Calu3 (cell line): Measurements from ENCODE around the gene ZNF467. TPM values are rescaled to one million over a fixed set of nuclear protein-coding genes. Genes with fewer than 3 reads are reported as not detected.

Source experiments
- BruUV-seq: library from RNA; stranded (reverse); fragments of 400-500 nt; replicated peaks from 2 replicates; lab custom pipeline; 2021; lab: Mats Ljungman, UMichigan
- CTCF ChIA-PET: fragments of 300-600 bp; sonication (Branson Sonifier 250); formaldehyde crosslinking; loops from one replicate; lab custom pipeline; 2022; ENCODE audit warnings: antibody characterized with exemption; lab: Charles Lee
- DNase-seq: peaks from one replicate; pipeline ENCODE4 v3.0.0; 2022
- H3K27ac Mint-ChIP-seq: one replicate; pipeline ENCODE4 v1.8.0; 2022; ENCODE audit warnings: mixed read lengths; ENCODE audit not compliant: unreplicated experiment
- H3K27me3 Mint-ChIP-seq: one replicate; pipeline ENCODE4 v1.8.0; 2022; ENCODE audit warnings: mixed read lengths; ENCODE audit not compliant: unreplicated experiment
- H3K36me3 Mint-ChIP-seq: one replicate; pipeline ENCODE4 v1.8.0; 2022; ENCODE audit warnings: mild to moderate bottlenecking, moderate library complexity, mixed read lengths; ENCODE audit not compliant: insufficient read depth, unreplicated experiment
- H3K4me1 Mint-ChIP-seq: one replicate; pipeline ENCODE4 v1.8.0; 2022; ENCODE audit warnings: mild to moderate bottlenecking, low read depth, mixed read lengths; ENCODE audit not compliant: unreplicated experiment
- H3K4me3 Mint-ChIP-seq: one replicate; pipeline ENCODE4 v1.8.0; 2022; ENCODE audit warnings: mild to moderate bottlenecking, low read depth, moderate library complexity, mixed read lengths; ENCODE audit not compliant: unreplicated experiment
- H3K9me3 Mint-ChIP-seq: one replicate; pipeline ENCODE4 v1.8.0; 2022; ENCODE audit warnings: low read depth, mixed read lengths; ENCODE audit not compliant: unreplicated experiment
- intact Hi-C: fragments of 100-400 bp; cut with micrococcal nuclease; formaldehyde crosslinking; loops from one replicate; pipeline ENCODE4 v1.10.0; 2022; ENCODE audit not compliant: unreplicated experiment
- total RNA-seq: library from RNA; stranded (reverse); gene quantifications from 2 replicates; pipeline ENCODE4 v1.2.3, GENCODE V29; 2022
- TF ChIP-seq, protein P1 (sequence below): fragments of 200-600 bp; IDR thresholded peaks from one replicate; pipeline ENCODE4 v1.8.0; 2022; ENCODE audit warnings: antibody characterized with exemption; ENCODE audit not compliant: unreplicated experiment

Gene ZNF467
- total RNA-seq, 1 experiment from 2014 or later: 0.54 TPM

DNA sequence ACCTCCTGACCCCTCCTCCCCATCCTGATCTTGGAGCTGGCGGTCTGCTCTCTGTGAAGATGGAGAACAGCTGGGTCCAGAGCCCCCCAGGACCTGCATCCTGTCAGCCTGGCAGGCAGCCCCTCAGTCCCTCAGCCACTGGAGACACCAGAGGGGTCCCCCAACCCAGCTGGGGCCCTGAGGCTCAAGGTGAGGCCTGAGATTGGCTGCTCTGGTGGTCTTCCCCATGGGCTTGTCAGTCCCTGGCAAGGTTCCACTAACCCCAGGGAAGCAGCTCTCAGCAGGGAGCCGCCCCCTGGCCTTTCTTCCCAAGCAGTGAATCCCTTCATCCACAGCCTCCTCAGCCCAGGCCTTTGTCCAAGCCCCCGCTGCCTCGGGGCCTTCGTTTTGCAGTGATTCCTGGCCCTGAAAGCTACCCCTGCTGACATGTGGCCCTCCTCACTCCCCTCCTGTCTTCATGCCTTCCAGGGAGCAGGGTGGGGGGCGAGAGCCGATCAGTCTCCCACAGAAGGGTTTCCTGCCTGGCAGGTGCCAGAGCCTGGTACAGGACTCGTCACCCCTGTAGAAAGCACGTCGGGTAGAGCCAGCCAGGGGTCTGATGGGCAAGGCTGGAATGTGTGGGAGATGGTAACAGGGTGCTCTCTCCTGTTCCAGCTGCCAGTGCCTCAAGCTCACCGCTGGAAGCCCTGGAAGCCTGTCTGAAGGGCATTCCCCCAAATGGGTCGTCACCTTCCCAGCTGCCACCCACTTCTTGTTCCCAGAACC is 48.5 kb downstream of the ZNF467 start:
- no peaks in the 10 kb centered on the region for H3K27me3 Mint-ChIP-seq
- BruUV-seq: no TSS peak
- H3K4me3 Mint-ChIP-seq: no peak overlapping the region
- H3K27ac Mint-ChIP-seq: no peak overlapping the region
- peaks cover 22% of the 10 kb centered on the region for H3K36me3 Mint-ChIP-seq
- intact Hi-C loops: no loop called here
- CTCF ChIA-PET: no interaction called here
- no peak for DNase-seq
- H3K4me1 Mint-ChIP-seq: peaks cover 11% of the 10 kb centered on the region
- no peaks in the 10 kb centered on the region for H3K9me3 Mint-ChIP-seq
- TF ChIP-seq, protein P1, sequence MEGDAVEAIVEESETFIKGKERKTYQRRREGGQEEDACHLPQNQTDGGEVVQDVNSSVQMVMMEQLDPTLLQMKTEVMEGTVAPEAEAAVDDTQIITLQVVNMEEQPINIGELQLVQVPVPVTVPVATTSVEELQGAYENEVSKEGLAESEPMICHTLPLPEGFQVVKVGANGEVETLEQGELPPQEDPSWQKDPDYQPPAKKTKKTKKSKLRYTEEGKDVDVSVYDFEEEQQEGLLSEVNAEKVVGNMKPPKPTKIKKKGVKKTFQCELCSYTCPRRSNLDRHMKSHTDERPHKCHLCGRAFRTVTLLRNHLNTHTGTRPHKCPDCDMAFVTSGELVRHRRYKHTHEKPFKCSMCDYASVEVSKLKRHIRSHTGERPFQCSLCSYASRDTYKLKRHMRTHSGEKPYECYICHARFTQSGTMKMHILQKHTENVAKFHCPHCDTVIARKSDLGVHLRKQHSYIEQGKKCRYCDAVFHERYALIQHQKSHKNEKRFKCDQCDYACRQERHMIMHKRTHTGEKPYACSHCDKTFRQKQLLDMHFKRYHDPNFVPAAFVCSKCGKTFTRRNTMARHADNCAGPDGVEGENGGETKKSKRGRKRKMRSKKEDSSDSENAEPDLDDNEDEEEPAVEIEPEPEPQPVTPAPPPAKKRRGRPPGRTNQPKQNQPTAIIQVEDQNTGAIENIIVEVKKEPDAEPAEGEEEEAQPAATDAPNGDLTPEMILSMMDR: no peak

DNA sequence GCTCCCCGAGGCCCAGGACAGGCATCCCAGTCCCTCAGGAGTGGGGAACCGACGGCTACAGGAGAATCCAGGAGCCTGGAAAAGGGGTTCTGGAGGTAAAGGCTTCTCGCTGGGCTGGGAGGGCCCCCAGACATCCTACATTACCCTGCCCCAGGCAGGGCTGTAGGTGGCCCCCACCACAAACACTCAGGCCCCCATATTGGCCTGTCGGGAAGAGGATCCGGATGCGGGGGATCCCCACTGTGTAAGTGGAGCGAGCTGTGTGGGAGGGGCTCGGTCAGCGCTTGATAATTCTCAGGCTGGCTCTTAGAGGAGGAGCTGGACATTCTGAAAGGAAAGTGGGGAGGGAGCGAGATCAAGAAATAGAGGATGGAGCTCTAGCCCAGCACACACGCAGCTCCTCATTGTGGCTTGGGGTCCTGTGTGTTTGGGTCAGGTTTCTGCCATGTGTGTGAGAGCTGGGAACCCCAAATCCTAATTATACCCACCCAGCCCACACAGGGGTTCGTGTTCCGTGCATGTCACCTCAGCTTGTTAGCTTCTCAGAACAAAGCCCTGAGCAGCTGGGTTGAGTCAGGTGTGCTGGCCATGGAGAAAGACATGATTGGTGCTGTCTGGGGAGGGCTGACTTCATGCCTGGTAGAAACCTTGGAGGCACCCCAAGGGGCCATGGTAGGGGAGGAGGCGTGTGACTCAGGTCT is 49.4 kb downstream of the ZNF467 start:
- no peaks in the 10 kb centered on the region for H3K27me3 Mint-ChIP-seq
- H3K4me3 Mint-ChIP-seq: no peak overlapping the region
- peaks cover 20% of the 10 kb centered on the region for H3K4me1 Mint-ChIP-seq
- CTCF ChIA-PET: interaction anchor here (0.6 to 0.9 kb wide), 2 partner anchors 39 to 489 kb away, joined by 3 to 8 read pairs; no protein-coding TSS in a partner anchor
- H3K9me3 Mint-ChIP-seq: no peaks in the 10 kb centered on the region
- BruUV-seq: no TSS peak
- intact Hi-C loops: no loop called here
- no peak overlapping the region for H3K27ac Mint-ChIP-seq
- TF ChIP-seq, protein P1: no peak
- no peak for DNase-seq
- H3K36me3 Mint-ChIP-seq: peaks cover 22% of the 10 kb centered on the region

DNA sequence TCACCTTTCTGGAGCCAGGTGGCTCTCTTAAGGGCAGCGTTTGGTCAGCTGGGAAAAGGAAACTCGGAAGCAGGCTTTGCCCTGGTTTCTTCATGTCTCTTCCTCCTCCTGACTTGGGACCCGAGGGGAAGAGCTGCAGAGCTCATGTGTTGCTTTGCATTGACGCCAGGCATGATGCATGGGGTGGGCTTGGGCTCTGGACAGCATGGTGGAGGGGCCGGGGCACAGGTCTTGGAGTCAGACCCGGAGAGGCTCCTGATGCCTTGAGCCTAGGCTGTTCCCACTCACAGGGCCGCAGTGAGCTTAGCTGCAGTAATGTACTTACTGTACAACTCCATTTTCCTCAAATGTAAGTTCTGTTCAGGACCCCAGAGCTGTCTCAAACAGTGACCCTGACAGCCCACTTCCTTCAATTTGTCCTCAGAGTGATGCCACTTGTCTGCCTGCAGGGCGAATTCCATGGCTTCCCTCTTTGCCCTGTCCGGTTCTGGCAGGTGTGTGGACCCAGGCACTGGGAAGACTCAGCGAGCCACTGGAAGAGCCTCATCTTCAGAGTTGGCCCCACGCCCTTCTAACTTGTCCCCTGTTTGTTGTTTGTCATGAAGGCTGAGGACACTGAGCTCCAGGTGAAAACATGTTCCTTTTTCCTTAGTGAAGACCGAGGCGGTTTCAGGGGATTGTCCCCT is 50.2 kb downstream of the ZNF467 start:
- DNase-seq: no peak
- no TSS peak for BruUV-seq
- intact Hi-C loops: no loop called here
- Mint-ChIP-seq H3K27me3 (no peaks in the 10 kb centered on the region), H3K27ac (no peak overlapping the region), H3K36me3 (peaks cover 22% of the 10 kb centered on the region), H3K4me3 (no peak overlapping the region), H3K9me3 (no peaks in the 10 kb centered on the region), H3K4me1 (peaks cover 23% of the 10 kb centered on the region)
- TF ChIP-seq, protein P1: no peak
- CTCF ChIA-PET: interaction anchor here (0.6 to 0.9 kb wide), 2 partner anchors 38 to 488 kb away, joined by 3 to 8 read pairs; no protein-coding TSS in a partner anchor

DNA sequence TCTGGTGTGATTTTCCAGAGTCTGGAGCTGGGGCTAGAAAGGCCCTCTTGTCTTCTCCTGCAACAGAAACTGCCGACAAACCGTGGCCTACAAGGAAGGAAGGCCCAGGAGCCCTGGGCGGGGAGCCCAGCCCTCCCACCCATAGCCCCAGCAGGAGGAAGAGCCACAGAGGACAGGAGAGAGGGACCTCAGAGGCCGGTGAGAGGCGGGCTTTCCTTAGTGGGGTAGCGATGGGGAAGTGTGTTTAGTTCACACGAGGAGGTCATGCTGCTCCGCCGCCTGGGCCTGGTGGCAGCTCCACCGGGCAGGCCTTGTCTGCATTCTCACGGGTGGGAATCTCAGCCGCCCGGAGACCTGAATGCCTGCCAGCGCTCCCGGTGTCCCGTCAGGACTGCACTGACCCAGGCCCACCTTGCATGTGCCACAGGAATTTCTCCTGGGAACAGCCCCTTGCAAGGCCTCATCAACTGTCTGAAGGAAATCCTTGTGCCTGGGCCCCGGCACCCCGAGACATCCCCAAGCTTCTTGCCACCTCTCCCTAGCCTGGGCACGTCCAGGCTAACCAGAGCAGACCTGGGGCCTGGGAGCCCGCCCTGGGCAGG is 50.9 kb downstream of the ZNF467 start:
- no peaks in the 10 kb centered on the region for H3K27me3 Mint-ChIP-seq
- CTCF ChIA-PET: no interaction called here
- intact Hi-C loops: no loop called here
- TF ChIP-seq, protein P1: no peak
- no peak overlapping the region for H3K4me3 Mint-ChIP-seq
- peaks cover 23% of the 10 kb centered on the region for H3K4me1 Mint-ChIP-seq
- H3K27ac Mint-ChIP-seq: no peak overlapping the region
- no peaks in the 10 kb centered on the region for H3K9me3 Mint-ChIP-seq
- no TSS peak for BruUV-seq
- H3K36me3 Mint-ChIP-seq: peaks cover 22% of the 10 kb centered on the region
- no peak for DNase-seq
